Karpas-422 (cell line): Measurements from ENCODE around the gene IFRD2. TPM values are rescaled to one million over a fixed set of nuclear protein-coding genes. Genes with fewer than 3 reads are reported as not detected.

Source experiments
- DNase-seq: peaks from one replicate; pipeline ENCODE4 v3.0.0-alpha.2; 2015
- H2AFZ ChIP-seq: fragments of 200-600 bp; sonication (generic); 2 replicates; pipeline ENCODE4 v1.6.1; 2014; ENCODE audit warnings: antibody characterized with exemption, low read length, mixed read lengths
- H3K27ac ChIP-seq: fragments of 200-600 bp; sonication (generic); 2 replicates; pipeline ENCODE4 v1.5.1; 2014; ENCODE audit warnings: mild to moderate bottlenecking, low read length, moderate library complexity
- H3K27me3 ChIP-seq: fragments of 200-600 bp; sonication (generic); 2 replicates; pipeline ENCODE4 v1.6.1; 2014; ENCODE audit warnings: low read length, mixed read lengths
- H3K36me3 ChIP-seq: fragments of 200-600 bp; sonication (generic); 2 replicates; pipeline ENCODE4 v1.6.1; 2014; ENCODE audit warnings: low read length, mixed read lengths; ENCODE audit not compliant: insufficient read depth
- H3K4me1 ChIP-seq: fragments of 200-600 bp; sonication (generic); 2 replicates; pipeline ENCODE4 v1.6.1; 2014; ENCODE audit warnings: mild to moderate bottlenecking, low read length, mixed read lengths
- H3K4me2 ChIP-seq: fragments of 200-600 bp; sonication (generic); 2 replicates; pipeline ENCODE4 v1.6.1; 2014; ENCODE audit warnings: low read length, low read depth, mild to moderate bottlenecking; ENCODE audit not compliant: poor library complexity, severe bottlenecking
- H3K4me3 ChIP-seq: fragments of 200-600 bp; sonication (generic); 2 replicates; pipeline ENCODE4 v1.5.1; 2014; ENCODE audit warnings: mild to moderate bottlenecking, antibody characterized with exemption, low read length, mixed read lengths
- H3K79me2 ChIP-seq: fragments of 200-600 bp; sonication (generic); 2 replicates; pipeline ENCODE4 v1.6.1; 2014; ENCODE audit warnings: mild to moderate bottlenecking, low read length, mixed read lengths
- H3K9ac ChIP-seq: fragments of 200-600 bp; sonication (generic); 2 replicates; pipeline ENCODE4 v1.6.0; 2014; ENCODE audit warnings: low read length
- H3K9me2 ChIP-seq: fragments of 200-600 bp; sonication (generic), shearing (Covaris generic); replicated peaks from 2 replicates; pipeline ENCODE4 v1.6.0; 2014; ENCODE audit warnings: mild to moderate bottlenecking, low read length, moderate library complexity; ENCODE audit not compliant: insufficient read depth
- H3K9me3 ChIP-seq: fragments of 300-700, 200-600 bp; sonication (generic); 2 replicates; pipeline ENCODE4 v1.6.1; 2014; ENCODE audit warnings: low read length, mixed read lengths
- H4K20me1 ChIP-seq: fragments of 200-600 bp; sonication (generic); 2 replicates; pipeline ENCODE4 v1.6.1; 2014; ENCODE audit warnings: mild to moderate bottlenecking, antibody characterized with exemption, low read length, low read depth; ENCODE audit not compliant: insufficient read depth
- total RNA-seq: library from RNA; depleted of rRNA; stranded (reverse); fragments of >200 nt; shearing (Covaris generic); gene quantifications from 2 replicates; pipeline ENCODE4 v1.2.3, GENCODE V29; 2014; ENCODE audit warnings: low replicate concordance

Gene IFRD2
- total RNA-seq, 1 experiment from 2014 or later: 75.2 TPM

- Histone ChIP-seq H3K9ac (peak overlapping the region; percentile 71), H3K4me2 (peak overlapping the region; percentile 69), H2AFZ (no peak overlapping the region), H3K9me2 (no peaks in the 10 kb centered on the region), H3K27me3 (no peaks in the 10 kb centered on the region), H3K9me3 (no peaks in the 10 kb centered on the region), H3K36me3 (peaks cover 4% of the 10 kb centered on the region), H3K4me3 (no peak overlapping the region; the same call in 1 of the 2 replicates), H4K20me1 (no peaks in the 10 kb centered on the region; the same call in 1 of the 2 replicates), H3K27ac (no peak overlapping the region), H3K4me1 (peaks cover 10% of the 10 kb centered on the region), H3K79me2 (no peaks in the 10 kb centered on the region)
- no peak for DNase-seq
These were observed 31.2 kb downstream of the IFRD2 start for GRCh38 chr3:50260942-50261441.

GRCh38 chr3:50260027-50260941, 31.9 kb downstream of the IFRD2 start:
- Histone ChIP-seq H3K36me3 (peaks cover 4% of the 10 kb centered on the region), H3K79me2 (no peaks in the 10 kb centered on the region), H3K9me2 (no peaks in the 10 kb centered on the region), H3K4me3 (peak overlapping the region; percentile 62), H3K4me2 (peak overlapping the region; percentile 69), H3K27me3 (no peaks in the 10 kb centered on the region), H3K9me3 (no peaks in the 10 kb centered on the region), H4K20me1 (no peaks in the 10 kb centered on the region; the same call in 1 of the 2 replicates), H3K9ac (peak overlapping the region; percentile 71), H2AFZ (no peak overlapping the region), H3K4me1 (peaks cover 10% of the 10 kb centered on the region), H3K27ac (no peak overlapping the region)
- peak; percentile 94 for DNase-seq

- Histone ChIP-seq H3K4me2 (peak overlapping the region; percentile 69), H3K9me2 (no peaks in the 10 kb centered on the region), H3K27ac (no peak overlapping the region), H4K20me1 (no peaks in the 10 kb centered on the region; the same call in 1 of the 2 replicates), H3K4me1 (peaks cover 10% of the 10 kb centered on the region), H3K36me3 (peaks cover 4% of the 10 kb centered on the region), H3K27me3 (no peaks in the 10 kb centered on the region), H3K9me3 (no peaks in the 10 kb centered on the region), H3K9ac (peak overlapping the region; percentile 71), H3K79me2 (no peaks in the 10 kb centered on the region), H3K4me3 (peak overlapping the region; percentile 62; the same call in 1 of the 2 replicates), H2AFZ (no peak overlapping the region)
- no peak for DNase-seq
These were observed 32.7 kb downstream of the IFRD2 start for GRCh38 chr3:50259432-50260026.

- Histone ChIP-seq H3K4me2 (no peak overlapping the region), H3K9ac (no peak overlapping the region), H4K20me1 (no peaks in the 10 kb centered on the region; the same call in 1 of the 2 replicates), H3K79me2 (no peaks in the 10 kb centered on the region), H3K4me3 (no peak overlapping the region), H3K27ac (no peak overlapping the region), H3K36me3 (peaks cover 4% of the 10 kb centered on the region), H2AFZ (no peak overlapping the region), H3K27me3 (no peaks in the 10 kb centered on the region), H3K9me2 (no peaks in the 10 kb centered on the region), H3K4me1 (peaks cover 10% of the 10 kb centered on the region), H3K9me3 (no peaks in the 10 kb centered on the region)
- DNase-seq: no peak
These were observed 33.2 kb downstream of the IFRD2 start for GRCh38 chr3:50258979-50259378.

GRCh38 chr3:50258029-50258680, 34.1 kb downstream of the IFRD2 start:
- Histone ChIP-seq H3K4me3 (no peak overlapping the region), H3K27me3 (no peaks in the 10 kb centered on the region), H3K4me2 (no peak overlapping the region), H3K36me3 (peaks cover 4% of the 10 kb centered on the region), H3K9ac (no peak overlapping the region), H3K4me1 (peaks cover 10% of the 10 kb centered on the region), H2AFZ (no peak overlapping the region), H3K9me2 (no peaks in the 10 kb centered on the region), H3K79me2 (no peaks in the 10 kb centered on the region), H4K20me1 (no peaks in the 10 kb centered on the region; the same call in 1 of the 2 replicates), H3K9me3 (no peaks in the 10 kb centered on the region), H3K27ac (no peak overlapping the region)
- no peak for DNase-seq

- H4K20me1 ChIP-seq: peaks cover 1% of the 10 kb centered on the region; the same call in 1 of the 2 replicates
- H3K4me2 ChIP-seq: no peak overlapping the region
- H3K36me3 ChIP-seq: peaks cover 4% of the 10 kb centered on the region
- H3K27me3 ChIP-seq: no peaks in the 10 kb centered on the region
- no peak overlapping the region for H2AFZ ChIP-seq
- H3K27ac ChIP-seq: no peak overlapping the region
- no peaks in the 10 kb centered on the region for H3K9me2 ChIP-seq
- no peak overlapping the region for H3K4me3 ChIP-seq
- no peaks in the 10 kb centered on the region for H3K79me2 ChIP-seq
- H3K9me3 ChIP-seq: no peaks in the 10 kb centered on the region
- peak; percentile 76 for DNase-seq
- H3K9ac ChIP-seq: no peak overlapping the region
- peaks cover 10% of the 10 kb centered on the region for H3K4me1 ChIP-seq
These were observed 35.0 kb downstream of the IFRD2 start for GRCh38 chr3:50256978-50257890.

- no peak for DNase-seq
- Histone ChIP-seq H3K4me2 (no peak overlapping the region), H3K4me1 (peaks cover 8% of the 10 kb centered on the region), H3K27ac (no peak overlapping the region), H4K20me1 (peaks cover 19% of the 10 kb centered on the region), H3K9me3 (no peaks in the 10 kb centered on the region), H3K9ac (no peak overlapping the region), H3K36me3 (peaks cover 7% of the 10 kb centered on the region), H3K9me2 (no peaks in the 10 kb centered on the region), H3K4me3 (no peak overlapping the region), H2AFZ (no peak overlapping the region), H3K79me2 (peaks cover 14% of the 10 kb centered on the region), H3K27me3 (no peaks in the 10 kb centered on the region)
These were observed 37.0 kb downstream of the IFRD2 start for GRCh38 chr3:50255251-50255615.
